H9 (cell line): ENCODE data around the gene DPM1. TPM values are rescaled to one million over a fixed set of nuclear protein-coding genes. Genes with fewer than 3 reads are reported as not detected.

Experiments
- DNase-seq: peaks from one replicate; pipeline ENCODE4 v3.0.0-alpha.2; 2017
- H2AFZ ChIP-seq: one replicate; pipeline ENCODE4 v1.6.1; 2013; ENCODE audit warnings: mild to moderate bottlenecking, low read length, control low read depth, moderate library complexity
- H2AK5ac ChIP-seq: 2 replicates; pipeline ENCODE4 v1.6.1; 2013; ENCODE audit warnings: low read length, control low read depth, mixed read lengths; ENCODE audit not compliant: insufficient read length
- H2BK120ac ChIP-seq: one replicate; pipeline ENCODE4 v1.6.1; 2013; ENCODE audit warnings: low read depth, mild to moderate bottlenecking, low read length, control low read depth, inconsistent platforms; ENCODE audit not compliant: poor library complexity, severe bottlenecking
- H2BK12ac ChIP-seq: 2 replicates; pipeline ENCODE4 v1.6.1; 2013; ENCODE audit warnings: low read length, control low read depth, mixed read lengths, low read depth; ENCODE audit not compliant: insufficient read length
- H2BK15ac ChIP-seq: 2 replicates; pipeline ENCODE4 v1.6.1; 2013; ENCODE audit warnings: low read depth, low read length, control low read depth
- H2BK20ac ChIP-seq: one replicate; pipeline ENCODE4 v1.6.1; 2013; ENCODE audit warnings: low read depth, mild to moderate bottlenecking, low read length, control low read depth, inconsistent platforms; ENCODE audit not compliant: poor library complexity, severe bottlenecking
- H2BK5ac ChIP-seq: 2 replicates; pipeline ENCODE4 v1.6.1; 2013; ENCODE audit warnings: low read length, control low read depth, mixed read lengths; ENCODE audit not compliant: insufficient read length
- H3K14ac ChIP-seq: 2 replicates; pipeline ENCODE4 v1.6.1; 2013; ENCODE audit warnings: low read length, control low read depth; ENCODE audit not compliant: insufficient read depth
- H3K18ac ChIP-seq: 2 replicates; pipeline ENCODE4 v1.6.1; 2013; ENCODE audit warnings: low read depth, mild to moderate bottlenecking, mixed read lengths, low read length, control low read depth; ENCODE audit not compliant: insufficient read length
- H3K23ac ChIP-seq: 2 replicates; pipeline ENCODE4 v1.6.1; 2013; ENCODE audit warnings: low read length, control low read depth, mixed read lengths, low read depth; ENCODE audit not compliant: insufficient read length
- H3K23me2 ChIP-seq: 2 replicates; pipeline ENCODE4 v1.6.1; 2013; ENCODE audit warnings: low read depth, mild to moderate bottlenecking, mixed read lengths, low read length, control low read depth; ENCODE audit not compliant: insufficient read length, poor library complexity, severe bottlenecking
- H3K27ac ChIP-seq: 2 replicates; pipeline ENCODE4 v1.5.1; 2013; ENCODE audit warnings: low read length, control low read depth, mixed read lengths, low read depth; ENCODE audit not compliant: insufficient read length
- H3K27me3 ChIP-seq: 2 replicates; pipeline ENCODE4 v1.6.1; 2013; ENCODE audit warnings: low read length, control low read depth, inconsistent platforms; ENCODE audit not compliant: insufficient read depth
- H3K4ac ChIP-seq: 2 replicates; pipeline ENCODE4 v1.6.1; 2013; ENCODE audit warnings: low read depth, mild to moderate bottlenecking, control low read depth, inconsistent platforms, low read length, moderate library complexity
- H3K4me1 ChIP-seq: 2 replicates; pipeline ENCODE4 v1.6.1; 2013; ENCODE audit warnings: low read length, control low read depth, inconsistent platforms; ENCODE audit not compliant: insufficient read depth
- H3K4me2 ChIP-seq: 2 replicates; pipeline ENCODE4 v1.6.1; 2013; ENCODE audit warnings: low read length, control low read depth, mixed read lengths; ENCODE audit not compliant: insufficient read length, insufficient read depth
- H3K56ac ChIP-seq: 2 replicates; pipeline ENCODE4 v1.6.1; 2013; ENCODE audit warnings: low read depth, mild to moderate bottlenecking, mixed read lengths, low read length, control low read depth; ENCODE audit not compliant: insufficient read length
- H3K79me1 ChIP-seq: 2 replicates; pipeline ENCODE4 v1.6.1; 2013; ENCODE audit warnings: low read depth, mild to moderate bottlenecking, moderate library complexity, low read length, control low read depth, inconsistent platforms; ENCODE audit not compliant: insufficient read depth, poor library complexity, severe bottlenecking
- H3K79me2 ChIP-seq: 2 replicates; pipeline ENCODE4 v1.6.1; 2013; ENCODE audit warnings: low read length, control low read depth, inconsistent platforms; ENCODE audit not compliant: insufficient read depth
- H3K9ac ChIP-seq: 2 replicates; pipeline ENCODE4 v1.6.1; 2013; ENCODE audit warnings: low read length, control low read depth, mixed read lengths; ENCODE audit not compliant: insufficient read length; ENCODE audit errors: extremely low read depth
- H3K9me3 ChIP-seq: one replicate; pipeline ENCODE4 v1.6.1; 2013; ENCODE audit warnings: low read depth, low read length, inconsistent platforms; ENCODE audit not compliant: control insufficient read depth
- H3T11ph ChIP-seq: one replicate; pipeline ENCODE4 v1.6.1; 2013; ENCODE audit warnings: mild to moderate bottlenecking, low read length, control low read depth, inconsistent platforms
- H4K20me1 ChIP-seq: one replicate; pipeline ENCODE4 v1.6.1; 2013; ENCODE audit not compliant: control insufficient read depth, insufficient read length, insufficient read depth
- H4K5ac ChIP-seq: 2 replicates; pipeline ENCODE4 v1.6.1; 2013; ENCODE audit warnings: low read depth, mild to moderate bottlenecking, mixed read lengths, low read length, control low read depth; ENCODE audit not compliant: insufficient read length
- H4K8ac ChIP-seq: replicated peaks from 2 replicates; pipeline ENCODE4 v1.6.1; 2013; ENCODE audit warnings: low read length, control low read depth, mixed read lengths, low read depth; ENCODE audit not compliant: insufficient read length
- H4K91ac ChIP-seq: 2 replicates; pipeline ENCODE4 v1.6.1; 2013; ENCODE audit warnings: low read depth, mild to moderate bottlenecking, moderate library complexity, mixed read lengths, low read length, control low read depth; ENCODE audit not compliant: insufficient read length
- H3K27ac Mint-ChIP-seq, 3 experiments: 2 replicates in 2 of 3; 3 replicates in 1 of 3; pipeline ENCODE4 v1.8.0; 2020 to 2021; ENCODE audit warnings: mixed read lengths in 3 of 3, mild to moderate bottlenecking in 1 of 3, moderate library complexity in 1 of 3
- H3K27me3 Mint-ChIP-seq: 2 replicates; pipeline ENCODE4 v1.8.0; 2021; ENCODE audit warnings: low read depth, mild to moderate bottlenecking, moderate library complexity, mixed read lengths
- H3K36me3 Mint-ChIP-seq, 3 experiments: 2 replicates in 2 of 3; 3 replicates in 1 of 3; pipeline ENCODE4 v1.8.0; 2020 to 2021; ENCODE audit warnings: low read depth in 3 of 3, mixed read lengths in 3 of 3; ENCODE audit not compliant: insufficient read depth in 1 of 3
- H3K4me1 Mint-ChIP-seq, 2 experiments: 2 replicates each; pipeline ENCODE4 v1.8.0; 2020; ENCODE audit warnings: mixed read lengths in 2 of 2
- H3K4me3 Mint-ChIP-seq, 2 experiments: 2 replicates in 1 of 2; 3 replicates in 1 of 2; pipeline ENCODE4 v1.8.0; 2020 to 2021; ENCODE audit warnings: mild to moderate bottlenecking in 2 of 2, mixed read lengths in 2 of 2, moderate library complexity in 1 of 2
- H3K9me3 Mint-ChIP-seq, 2 experiments: 2 replicates in 1 of 2; 3 replicates in 1 of 2; pipeline ENCODE4 v1.8.0; 2020; ENCODE audit warnings: mild to moderate bottlenecking in 2 of 2, mixed read lengths in 2 of 2, moderate library complexity in 1 of 2
- WGBS: extraction: QIAGEN DNeasy Blood & Tissue Kit; methylation state at CpG from one replicate; pipeline ENCODE4 v1.1.7; 2013; ENCODE audit warnings: missing lambda C conversion rate, low lambda C conversion rate, mixed read lengths; ENCODE audit not compliant: insufficient read length; ENCODE audit errors: extremely low coverage; 5-methylcytosine and 5-hydroxymethylcytosine counted together
- total RNA-seq: library from RNA; stranded (reverse); gene quantifications from 2 replicates; pipeline ENCODE4 v1.2.1, GENCODE V29; 2021
- TF ChIP-seq, protein P1 (sequence below): fragments of 200-600 bp; sonication (generic); conservative IDR thresholded peaks from 3 replicates; pipeline ENCODE4 v1.8.0; 2021; ENCODE audit warnings: antibody characterized with exemption, mild to moderate bottlenecking

DPM1 gene
- total RNA-seq, 1 experiment from 2014 or later: 64.0 TPM

DNA sequence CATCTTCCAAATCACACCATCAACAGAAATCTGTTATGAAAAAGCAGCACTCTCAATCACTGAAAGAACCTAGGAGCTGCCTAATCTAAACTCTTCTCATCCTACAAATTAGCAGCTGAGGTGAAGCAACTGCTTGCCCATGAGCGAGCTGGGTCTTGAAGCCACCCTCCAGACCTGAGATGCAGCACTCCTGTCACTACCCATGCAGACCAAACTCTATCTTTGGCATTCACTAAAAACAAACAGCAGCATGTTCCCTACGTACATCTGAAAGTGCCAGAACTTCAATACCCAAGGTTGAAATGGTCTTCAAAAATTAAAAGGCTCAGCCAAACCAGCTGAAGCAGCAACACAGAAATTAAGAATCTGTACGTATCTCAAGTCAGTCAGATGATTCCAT lies 41.4 kb downstream of the DPM1 start:
- H3K4me1 Mint-ChIP-seq: peaks cover 55 to 69% of the 10 kb centered on the region in 2 experiments
- Histone ChIP-seq H4K91ac (no peak overlapping the region), H2BK20ac (no peak overlapping the region), H3T11ph (no peak overlapping the region), H3K79me1 (no peaks in the 10 kb centered on the region), H2BK120ac (no peak overlapping the region), H3K9ac (no peak overlapping the region), H3K4me1 (peaks cover 5% of the 10 kb centered on the region; the same call in 1 of the 2 replicates), H2BK15ac (no peak overlapping the region), H3K18ac (no peak overlapping the region), H3K56ac (no peak overlapping the region), H4K5ac (no peak overlapping the region), H3K4me2 (no peak overlapping the region), H2BK5ac (no peak overlapping the region), H3K14ac (no peak overlapping the region), H2BK12ac (no peak overlapping the region), H3K9me3 (no peaks in the 10 kb centered on the region), H3K27ac (no peak overlapping the region), H4K8ac (no peak overlapping the region), H3K27me3 (no peaks in the 10 kb centered on the region), H3K4ac (no peak overlapping the region), H3K79me2 (peaks cover 82% of the 10 kb centered on the region), H3K23ac (no peak overlapping the region), H4K20me1 (no peaks in the 10 kb centered on the region), H3K23me2 (no peaks in the 10 kb centered on the region), H2AFZ (no peak overlapping the region), H2AK5ac (no peak overlapping the region)
- H3K9me3 Mint-ChIP-seq: no peaks in the 10 kb centered on the region
- TF ChIP-seq, protein P1, sequence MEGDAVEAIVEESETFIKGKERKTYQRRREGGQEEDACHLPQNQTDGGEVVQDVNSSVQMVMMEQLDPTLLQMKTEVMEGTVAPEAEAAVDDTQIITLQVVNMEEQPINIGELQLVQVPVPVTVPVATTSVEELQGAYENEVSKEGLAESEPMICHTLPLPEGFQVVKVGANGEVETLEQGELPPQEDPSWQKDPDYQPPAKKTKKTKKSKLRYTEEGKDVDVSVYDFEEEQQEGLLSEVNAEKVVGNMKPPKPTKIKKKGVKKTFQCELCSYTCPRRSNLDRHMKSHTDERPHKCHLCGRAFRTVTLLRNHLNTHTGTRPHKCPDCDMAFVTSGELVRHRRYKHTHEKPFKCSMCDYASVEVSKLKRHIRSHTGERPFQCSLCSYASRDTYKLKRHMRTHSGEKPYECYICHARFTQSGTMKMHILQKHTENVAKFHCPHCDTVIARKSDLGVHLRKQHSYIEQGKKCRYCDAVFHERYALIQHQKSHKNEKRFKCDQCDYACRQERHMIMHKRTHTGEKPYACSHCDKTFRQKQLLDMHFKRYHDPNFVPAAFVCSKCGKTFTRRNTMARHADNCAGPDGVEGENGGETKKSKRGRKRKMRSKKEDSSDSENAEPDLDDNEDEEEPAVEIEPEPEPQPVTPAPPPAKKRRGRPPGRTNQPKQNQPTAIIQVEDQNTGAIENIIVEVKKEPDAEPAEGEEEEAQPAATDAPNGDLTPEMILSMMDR: no peak
- no CpG with 5 or more reads among the region's 3 CpGs for WGBS
- peaks cover 11 to 61% (median 53%) of the 10 kb centered on the region in 3 experiments; a peak in 6 of 7 replicates for H3K36me3 Mint-ChIP-seq
- H3K27ac Mint-ChIP-seq: peak overlapping the region in 2 of 3 experiments; percentile 64 to 71; a peak in 4 of 7 replicates
- DNase-seq: no peak
- no peaks in the 10 kb centered on the region for H3K27me3 Mint-ChIP-seq
- no peak overlapping the region for H3K4me3 Mint-ChIP-seq
